B cell (primary cell): ENCODE measurements around the gene GALNT6.

Experiments
- EZH2 ChIP-seq: IDR thresholded peaks from 2 replicates; pipeline ENCODE4 v1.6.1; 2012; ENCODE audit warnings: borderline replicate concordance, low read depth, mild to moderate bottlenecking, moderate library complexity, low read length; ENCODE audit not compliant: insufficient read depth, poor library complexity, severe bottlenecking
- TF ChIP-seq, protein P1 (sequence below): fragments of 200-600 bp; IDR thresholded peaks from one replicate; pipeline ENCODE4 v1.8.0; 2022; ENCODE audit warnings: antibody characterized with exemption, mild to moderate bottlenecking

DNA sequence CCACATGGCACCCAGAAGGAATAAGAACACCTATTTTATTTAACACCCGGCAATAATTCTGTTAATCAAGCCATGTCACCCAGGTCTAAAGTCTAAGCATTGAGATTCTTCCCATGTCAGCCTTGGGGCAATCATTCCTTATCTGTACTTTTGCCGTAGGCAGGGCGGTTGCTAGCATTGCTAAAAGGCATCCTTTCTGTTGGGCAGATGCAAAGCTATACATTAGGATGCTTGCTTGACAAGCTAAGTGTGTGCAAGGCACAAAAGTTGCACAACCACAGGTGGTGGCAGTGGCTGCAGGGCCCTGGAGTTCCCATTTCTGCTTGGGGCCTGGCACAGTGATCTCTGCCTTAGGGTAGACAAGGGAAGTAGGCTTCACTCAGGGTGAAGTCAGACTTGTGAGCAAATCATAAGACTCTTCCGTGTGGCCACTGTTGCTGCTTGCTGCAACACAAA lies 12.5 kb upstream of the GALNT6 start:
- TF ChIP-seq, protein P1, sequence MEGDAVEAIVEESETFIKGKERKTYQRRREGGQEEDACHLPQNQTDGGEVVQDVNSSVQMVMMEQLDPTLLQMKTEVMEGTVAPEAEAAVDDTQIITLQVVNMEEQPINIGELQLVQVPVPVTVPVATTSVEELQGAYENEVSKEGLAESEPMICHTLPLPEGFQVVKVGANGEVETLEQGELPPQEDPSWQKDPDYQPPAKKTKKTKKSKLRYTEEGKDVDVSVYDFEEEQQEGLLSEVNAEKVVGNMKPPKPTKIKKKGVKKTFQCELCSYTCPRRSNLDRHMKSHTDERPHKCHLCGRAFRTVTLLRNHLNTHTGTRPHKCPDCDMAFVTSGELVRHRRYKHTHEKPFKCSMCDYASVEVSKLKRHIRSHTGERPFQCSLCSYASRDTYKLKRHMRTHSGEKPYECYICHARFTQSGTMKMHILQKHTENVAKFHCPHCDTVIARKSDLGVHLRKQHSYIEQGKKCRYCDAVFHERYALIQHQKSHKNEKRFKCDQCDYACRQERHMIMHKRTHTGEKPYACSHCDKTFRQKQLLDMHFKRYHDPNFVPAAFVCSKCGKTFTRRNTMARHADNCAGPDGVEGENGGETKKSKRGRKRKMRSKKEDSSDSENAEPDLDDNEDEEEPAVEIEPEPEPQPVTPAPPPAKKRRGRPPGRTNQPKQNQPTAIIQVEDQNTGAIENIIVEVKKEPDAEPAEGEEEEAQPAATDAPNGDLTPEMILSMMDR = no peak
- no peak for TF ChIP-seq EZH2
